Measurements from ENCODE around the gene FMN2.

The FMN2 gene

DNA sequence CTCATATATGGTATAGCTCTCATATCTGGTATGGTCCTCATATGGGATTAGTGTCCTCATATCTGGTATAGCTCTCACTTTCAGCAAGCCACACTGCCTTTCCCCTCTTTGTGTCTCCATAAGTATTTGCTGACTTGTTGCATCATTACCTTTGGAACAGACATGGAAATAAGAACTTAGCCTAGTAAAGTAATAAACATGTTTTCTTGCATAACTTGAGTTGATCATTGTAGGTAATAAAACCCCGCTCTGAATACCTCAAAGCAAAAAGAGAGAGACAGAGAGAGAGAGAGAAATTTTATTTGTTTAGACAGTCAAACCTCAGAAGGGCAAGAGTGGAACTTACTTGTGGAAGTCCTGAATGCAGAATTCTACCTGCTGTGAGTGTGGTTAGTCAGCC lies 350.0 kb downstream of the FMN2 start:
- DNase-seq, result no peak

DNA sequence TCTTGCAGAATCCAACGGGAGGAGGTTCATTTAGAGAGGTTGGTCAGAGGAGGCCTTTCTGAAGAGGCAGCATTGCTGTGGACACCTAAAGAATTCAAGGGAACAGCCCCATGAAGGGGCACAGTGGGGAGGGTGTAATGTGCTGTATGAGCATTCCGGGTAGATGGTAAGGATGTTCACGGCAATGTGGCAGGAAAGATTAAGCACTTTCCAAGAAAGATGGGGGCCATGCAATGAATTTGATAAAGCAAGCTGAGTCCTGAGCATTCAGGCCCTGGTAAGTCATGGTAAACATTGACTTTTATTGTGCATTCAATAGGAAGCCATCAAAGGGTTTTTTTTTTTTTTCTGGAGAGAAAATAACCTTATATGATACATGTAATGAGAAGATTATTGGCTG lies 353.7 kb downstream of the FMN2 start:
- no peak for DNase-seq

DNA sequence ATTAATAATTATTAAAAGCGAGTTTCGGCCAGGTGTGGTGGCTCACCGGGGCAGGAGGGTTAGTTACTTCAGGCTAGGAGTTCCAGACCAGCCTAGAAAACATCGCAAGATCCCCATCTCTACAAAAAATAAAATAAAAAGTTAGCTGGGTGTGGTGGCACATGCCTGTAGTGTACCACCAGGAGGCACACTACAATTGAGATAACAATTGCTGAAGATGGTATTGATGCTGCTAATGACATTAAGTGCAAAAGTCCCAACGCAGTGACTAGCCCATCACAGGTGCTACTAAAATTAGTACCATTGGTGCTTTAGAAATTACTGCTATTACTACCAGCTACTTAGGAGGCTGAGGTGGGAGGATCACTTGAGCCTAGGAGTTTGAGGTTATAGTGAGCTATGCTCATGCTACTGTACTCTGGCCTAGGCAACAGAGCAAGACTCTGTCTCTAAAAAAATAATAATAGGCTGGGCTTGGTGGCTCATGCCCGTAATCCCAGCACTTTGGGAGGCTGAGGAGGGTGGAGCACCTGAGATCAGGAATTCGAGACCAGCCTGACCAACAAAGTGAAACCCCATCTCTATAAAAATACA lies 363.6 kb downstream of the FMN2 start:
- DNase-seq, result no peak

DNA sequence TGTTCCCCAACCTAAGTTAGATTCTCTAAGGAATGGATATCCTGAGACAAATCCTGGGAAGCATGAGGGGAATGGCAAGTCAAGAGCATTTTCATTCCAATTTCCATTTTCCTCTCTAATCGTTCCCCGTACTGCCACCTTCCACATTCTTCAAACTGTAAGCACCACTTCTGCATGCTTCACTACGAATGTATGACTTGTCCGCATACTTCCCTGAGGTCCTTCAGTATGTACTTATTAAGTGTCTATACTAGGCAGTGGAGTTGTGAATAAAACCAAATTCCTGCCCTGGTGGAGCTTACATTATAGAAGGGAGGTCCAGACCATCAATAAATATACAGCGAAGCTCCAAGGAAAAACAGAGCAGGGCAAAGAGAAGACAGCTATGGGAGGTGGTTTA lies 365.5 kb downstream of the FMN2 start:
- DNase-seq, result no peak

DNA sequence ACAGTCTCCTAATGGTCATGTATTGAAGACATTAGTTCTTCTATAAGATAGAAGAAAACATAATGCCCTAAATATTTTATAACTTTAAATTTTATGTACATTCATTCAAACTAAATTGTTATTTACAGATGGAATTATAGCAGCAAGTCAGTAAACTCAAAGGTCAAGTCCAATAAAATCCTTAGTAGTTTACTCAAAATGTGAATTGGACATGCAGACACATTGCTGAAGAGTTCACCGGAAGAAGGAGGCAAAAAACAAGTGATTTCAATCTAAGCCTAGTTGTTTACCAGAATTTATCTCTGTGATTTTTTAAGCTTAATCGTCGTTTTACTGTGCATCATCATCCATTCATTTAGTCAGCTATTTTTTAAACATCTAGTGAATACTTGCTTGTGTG lies 370.6 kb downstream of the FMN2 start:
- DNase-seq, result no peak

DNA sequence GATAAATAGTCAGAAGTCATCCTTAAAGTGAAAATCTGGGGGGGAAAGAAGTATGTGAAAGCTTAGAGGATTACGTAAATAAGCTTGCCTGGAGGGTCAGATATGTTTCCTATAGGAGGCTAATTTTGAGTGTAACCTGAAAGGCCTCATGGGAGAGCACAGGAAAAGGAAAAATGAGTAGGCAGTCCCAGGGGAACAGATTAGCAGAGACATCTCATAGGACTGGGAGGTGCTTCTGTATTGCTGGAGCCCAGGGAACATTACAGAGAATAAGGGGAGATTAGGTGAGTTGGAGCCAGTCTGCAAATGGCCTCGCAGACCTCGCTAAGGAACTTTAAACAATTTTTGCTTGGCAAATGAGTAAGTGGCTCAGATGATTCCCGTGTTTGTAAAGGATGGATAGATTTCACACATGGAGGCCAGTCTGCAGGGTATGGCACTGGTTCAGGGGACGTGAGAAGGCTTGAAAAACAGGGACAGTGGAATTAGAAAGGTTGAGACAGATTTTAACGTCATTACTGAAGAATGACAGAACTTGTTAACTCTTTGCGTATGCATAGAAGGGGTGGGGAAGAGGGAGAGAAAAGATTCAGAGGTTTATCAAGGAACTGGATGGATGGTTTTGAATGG lies 371.2 kb downstream of the FMN2 start:
- DNase-seq, result no peak

DNA sequence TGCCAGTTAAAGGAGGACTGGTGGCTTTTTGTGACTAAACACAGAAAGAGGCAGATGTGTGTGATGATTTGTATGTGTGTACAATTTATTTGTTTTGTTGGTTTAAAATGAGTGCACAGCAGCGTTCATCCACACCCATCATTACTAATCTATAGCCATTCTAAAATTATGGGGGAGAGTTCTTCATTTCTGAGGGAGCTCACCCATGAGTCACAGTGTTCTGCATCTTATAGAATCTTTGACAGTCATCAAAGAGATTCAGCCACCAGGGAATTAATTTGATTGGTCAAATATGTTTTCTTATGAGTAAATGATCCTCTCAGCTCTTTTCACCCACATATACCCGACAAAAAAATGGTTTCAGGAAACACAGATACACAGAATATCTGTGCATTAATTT lies 372.4 kb downstream of the FMN2 start:
- DNase-seq, result no peak

DNA sequence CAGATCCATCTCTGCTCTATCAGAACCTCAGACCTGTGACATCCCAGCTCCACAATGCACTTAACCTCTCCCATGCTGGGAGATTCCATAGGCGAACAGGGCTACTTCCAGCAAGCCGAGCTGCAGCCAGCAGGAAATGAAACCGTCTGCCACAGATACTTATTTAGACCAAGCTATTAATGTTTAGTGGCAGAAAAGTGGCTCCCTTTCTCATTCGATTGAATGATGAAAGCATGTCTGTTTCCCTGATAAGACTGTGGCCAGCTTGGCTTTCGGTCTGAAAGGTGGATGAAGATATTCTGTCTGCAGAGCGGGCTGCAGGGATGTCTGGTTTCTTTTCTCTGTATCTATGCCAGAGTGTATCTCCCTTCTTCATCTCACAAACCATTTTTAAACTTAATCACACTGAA lies 373.9 kb downstream of the FMN2 start:
- no peak for DNase-seq

DNA sequence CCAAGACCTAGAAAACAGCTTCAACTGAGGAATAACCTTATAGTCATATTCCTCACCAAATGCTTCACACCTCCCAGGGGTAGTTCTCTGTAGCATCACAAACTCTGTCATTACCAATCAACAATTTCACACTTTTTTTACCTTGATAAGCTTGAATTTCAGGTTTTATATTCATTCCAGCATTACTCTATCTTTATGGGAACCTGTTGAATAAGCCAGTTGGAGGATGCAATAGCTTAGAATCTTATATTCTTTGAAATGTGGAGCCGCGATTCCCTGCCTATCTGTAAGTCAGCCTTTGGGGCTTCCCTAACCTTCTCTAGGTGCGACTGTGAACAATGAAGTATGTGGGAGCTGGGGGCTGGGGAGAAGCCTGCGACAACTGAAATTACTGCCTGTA lies 374.8 kb downstream of the FMN2 start:
- DNase-seq, result no peak

DNA sequence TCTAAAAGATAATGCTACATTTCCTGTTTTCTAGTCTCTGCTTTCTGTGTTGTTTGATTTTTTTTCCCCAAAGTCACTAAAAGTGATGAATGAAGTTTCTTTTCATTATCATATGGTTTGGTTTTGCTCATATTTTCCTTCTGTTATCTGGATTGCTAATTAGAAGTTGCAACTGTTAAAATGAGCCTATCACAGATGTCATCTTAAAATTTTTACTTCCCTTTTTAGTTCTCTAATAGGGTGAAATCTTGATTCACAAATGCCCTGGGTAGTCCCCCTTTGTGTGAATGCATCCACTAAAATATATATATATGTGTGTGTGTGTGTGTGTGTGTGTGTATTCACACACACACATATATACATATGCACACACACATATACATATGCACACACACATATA lies 376.2 kb downstream of the FMN2 start:
- no peak for DNase-seq

DNA sequence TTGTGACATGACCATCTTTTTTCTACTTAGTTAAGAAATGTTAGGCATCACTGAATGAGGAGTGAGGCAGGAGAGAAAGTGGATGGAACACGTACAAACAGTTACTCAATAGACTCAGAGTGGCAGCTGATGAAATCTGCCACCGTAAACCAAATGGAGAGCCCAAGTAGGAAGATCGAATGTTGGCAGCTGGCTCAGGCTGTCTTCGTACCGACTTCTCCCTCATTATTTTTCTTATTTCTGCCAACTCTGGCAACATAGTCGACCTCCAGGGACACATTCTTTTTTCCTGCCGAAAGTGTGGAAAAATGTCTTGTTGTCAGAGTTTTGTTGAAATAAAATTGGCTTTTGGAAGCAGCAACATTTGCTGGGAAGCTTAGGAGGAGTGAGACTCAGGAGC lies 377.0 kb downstream of the FMN2 start:
- DNase-seq, result no peak

DNA sequence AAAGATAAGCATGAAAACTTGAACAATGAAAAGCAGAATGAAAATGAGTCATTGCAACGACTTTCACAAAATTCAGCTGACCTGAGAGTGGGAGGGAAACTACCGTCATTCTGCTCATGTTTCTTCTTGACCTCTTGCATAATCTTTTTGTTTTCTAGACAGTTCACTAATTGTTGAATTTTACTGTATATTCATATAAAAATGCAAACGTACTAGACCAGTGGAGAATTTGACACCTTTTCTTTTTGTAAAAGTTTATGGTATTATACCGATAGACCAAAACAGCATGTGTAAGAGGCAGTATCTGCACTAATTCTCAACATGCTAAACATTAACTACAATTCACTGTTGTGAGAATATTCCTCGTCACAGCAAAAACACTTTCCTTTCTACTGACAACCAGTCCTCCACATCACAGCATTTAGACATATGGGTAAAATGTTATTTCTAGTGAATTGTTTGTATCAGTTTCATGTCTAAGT lies 382.5 kb downstream of the FMN2 start:
- no peak for DNase-seq

DNA sequence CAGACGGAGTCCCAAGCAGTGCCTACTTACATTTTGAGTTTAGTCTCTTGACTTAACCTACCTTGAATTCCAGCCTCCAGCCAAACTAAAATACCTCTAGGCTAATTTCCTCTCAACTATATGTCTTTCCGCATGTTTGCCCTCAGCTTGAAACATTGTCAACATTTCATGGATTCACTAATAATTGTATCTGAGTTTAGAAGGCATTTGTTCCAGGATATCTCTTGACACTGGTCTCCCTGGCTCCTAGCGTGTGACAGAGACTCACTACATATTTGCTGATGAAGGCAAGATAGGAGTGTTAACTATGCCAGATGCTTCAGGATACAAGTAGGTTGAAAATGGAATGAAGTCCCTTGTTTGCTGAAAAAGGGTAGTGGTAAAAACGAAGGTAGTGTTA lies 384.1 kb downstream of the FMN2 start:
- DNase-seq, result no peak

DNA sequence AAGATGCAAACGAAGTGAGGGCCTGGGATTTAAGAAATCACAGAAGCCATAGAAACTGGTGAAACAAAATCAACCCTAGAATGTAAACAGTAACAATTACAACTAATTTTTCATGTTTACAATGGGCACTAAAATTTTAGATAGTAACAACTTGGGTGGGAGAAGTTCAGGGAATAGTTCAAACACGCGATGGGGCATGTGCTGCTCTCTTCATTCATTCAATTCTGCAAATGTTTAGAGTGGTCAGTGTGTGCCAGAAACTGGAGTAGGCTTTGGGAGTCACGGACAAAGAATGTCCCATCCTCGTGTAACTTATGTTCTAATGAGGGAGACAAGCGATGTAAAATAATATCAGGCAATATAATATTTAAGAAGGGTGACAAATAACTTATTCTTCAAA lies 386.9 kb downstream of the FMN2 start:
- DNase-seq, result no peak

DNA sequence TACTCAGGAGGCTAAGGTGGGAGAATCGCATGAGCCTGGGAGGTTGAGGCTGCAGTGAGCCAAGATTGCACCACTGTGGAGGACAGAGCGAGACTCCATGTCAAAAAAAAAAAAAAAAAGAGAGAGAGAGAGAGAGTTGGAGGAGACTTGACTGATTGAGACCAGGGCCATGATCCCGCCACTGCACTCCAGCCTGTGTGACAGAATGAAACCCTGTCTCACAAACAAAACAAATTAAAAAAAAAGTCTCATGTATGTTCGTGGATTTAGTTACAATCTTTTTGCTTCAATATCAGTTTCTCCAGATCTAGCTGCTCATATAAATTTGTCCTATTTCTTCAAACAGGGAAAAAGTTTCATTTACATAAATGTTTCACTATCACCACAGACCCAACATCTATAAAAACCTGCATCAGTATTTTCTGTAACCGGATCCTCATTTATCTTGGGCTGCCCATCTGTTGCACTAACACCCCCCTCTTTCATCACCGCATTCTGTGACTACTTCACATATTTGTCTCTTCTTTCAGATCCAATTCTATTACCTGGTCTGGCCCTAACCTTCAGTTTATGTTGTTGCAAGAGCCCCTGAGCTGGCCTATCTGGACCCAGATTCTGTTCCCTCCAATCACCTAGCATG lies 393.2 kb downstream of the FMN2 start:
- DNase-seq, result no peak

DNA sequence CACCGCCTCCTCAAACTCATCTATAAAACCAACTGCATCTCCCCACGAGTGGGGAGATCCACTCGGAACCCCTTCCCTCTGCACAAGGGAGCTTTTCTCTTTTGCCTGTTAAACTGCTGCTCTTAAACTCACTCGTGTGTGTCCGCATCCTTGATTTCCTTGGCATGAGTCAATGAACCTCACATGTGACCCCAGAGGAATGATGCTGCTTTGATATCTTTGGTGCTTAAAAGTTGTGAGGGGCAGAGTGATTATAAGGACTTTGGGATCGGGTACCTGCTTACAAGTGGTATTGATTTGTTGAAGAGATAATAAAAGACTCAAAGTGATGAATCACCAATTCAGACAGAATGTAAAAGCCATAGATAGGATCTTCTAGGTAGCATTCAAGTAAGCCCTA lies 394.9 kb downstream of the FMN2 start:
- DNase-seq, result no peak

DNA sequence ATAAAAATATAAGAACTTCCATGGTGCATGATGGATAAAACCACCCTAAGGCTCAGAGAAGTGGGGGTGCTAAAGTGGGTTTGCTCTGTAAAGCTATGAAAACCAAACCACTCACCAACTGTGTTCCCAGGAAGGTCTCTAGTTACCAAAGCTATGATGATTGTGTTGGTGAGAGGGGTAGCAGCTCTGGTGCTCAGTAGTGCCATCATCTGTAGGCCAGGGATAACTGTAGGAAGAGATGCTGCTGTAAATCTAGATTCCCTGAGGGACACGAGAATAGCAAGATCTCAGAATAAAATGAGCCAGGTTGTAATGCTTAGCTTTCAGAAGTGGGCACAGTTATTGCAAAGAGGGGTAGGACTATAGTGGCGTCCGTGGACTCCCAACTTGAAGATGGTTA lies 395.8 kb downstream of the FMN2 start:
- DNase-seq, result no peak

DNA sequence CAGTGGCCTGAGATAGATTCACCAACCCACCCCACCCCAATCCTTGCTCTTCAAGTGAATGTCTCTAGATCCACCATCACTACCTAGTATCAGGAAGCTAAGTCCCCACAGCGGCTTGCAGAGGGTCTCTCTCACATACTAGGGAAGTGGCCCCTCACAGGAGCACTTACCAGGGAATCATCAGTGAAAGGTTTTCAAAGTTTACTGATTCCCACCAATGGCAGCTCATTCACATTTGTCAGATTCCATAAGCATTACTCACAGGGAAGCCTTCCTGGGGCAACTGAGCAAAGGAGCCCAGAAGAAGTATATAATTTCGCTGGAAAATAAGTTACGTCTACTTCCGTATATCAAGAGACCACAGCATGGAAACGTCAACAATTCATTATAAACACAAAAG lies 399.5 kb downstream of the FMN2 start:
- DNase-seq, result no peak

DNA sequence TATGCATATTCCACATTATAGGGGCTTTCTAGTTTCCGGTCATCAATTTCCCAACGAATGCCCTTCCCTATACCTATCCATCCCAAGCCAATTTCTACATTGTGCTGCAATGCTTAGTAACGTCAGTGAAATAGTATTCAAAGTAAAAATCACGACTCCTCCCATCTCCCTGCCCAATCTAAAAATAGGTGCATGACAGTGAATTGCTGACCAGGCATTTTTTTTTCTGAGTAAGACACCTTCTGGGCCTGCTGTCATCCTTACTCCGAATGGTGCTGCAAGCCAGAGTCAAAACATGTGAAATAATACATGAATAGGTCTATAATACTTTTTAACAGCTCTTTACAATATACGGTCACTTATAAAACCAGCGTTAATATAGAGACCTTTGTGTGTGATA lies 400.1 kb downstream of the FMN2 start:
- DNase-seq, result no peak

DNA sequence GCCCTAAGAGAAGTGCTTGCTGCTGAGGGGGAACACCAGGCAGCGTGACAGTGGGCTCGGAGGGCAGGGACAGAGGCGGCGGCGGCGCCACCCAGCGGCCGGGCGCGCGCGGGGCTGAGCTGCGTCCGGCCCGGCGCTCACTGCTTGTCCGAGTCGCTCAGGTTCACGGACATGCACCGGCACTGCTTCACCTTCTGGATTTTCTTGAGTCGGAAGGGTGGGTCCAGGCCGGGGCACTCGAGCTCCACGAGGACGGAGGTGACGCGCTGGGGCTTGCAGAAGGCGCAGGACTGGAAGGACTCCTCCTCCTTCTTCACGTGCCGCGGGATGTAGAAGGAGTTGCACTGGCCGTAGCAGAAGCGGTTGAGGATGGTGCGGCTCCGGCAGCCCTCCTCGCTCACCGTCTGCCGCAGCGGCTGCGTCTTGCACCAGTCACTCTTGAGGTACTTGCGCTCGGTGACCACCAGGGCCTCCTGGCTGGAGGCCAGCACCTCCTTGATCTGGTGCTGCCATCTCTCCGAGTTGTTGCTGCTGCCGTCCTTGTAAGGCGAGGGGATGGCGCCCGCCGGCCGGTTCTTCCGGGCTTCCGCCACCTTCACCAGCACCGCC lies 401.3 kb downstream of the FMN2 start:
- DNase-seq, result no peak

DNA sequence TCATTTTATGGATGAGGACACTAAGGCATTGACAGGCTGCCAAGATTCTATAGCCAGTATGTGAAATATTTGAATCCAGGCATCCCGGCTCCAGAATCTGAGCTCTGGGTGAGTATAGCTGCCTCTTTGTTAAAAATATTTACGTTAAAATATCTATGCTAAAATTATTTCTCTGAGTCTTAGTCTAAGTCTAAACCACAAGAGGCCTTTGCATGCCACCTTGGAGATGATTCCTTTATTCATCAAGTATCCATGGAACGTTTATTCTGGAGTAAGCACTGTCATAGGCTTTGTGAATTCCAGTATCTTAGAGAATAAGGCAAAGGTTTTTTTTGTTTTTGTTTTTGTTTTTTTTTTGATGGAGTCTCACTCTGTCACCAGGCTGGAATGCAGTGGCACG lies 403.9 kb downstream of the FMN2 start:
- DNase-seq, result no peak

DNA sequence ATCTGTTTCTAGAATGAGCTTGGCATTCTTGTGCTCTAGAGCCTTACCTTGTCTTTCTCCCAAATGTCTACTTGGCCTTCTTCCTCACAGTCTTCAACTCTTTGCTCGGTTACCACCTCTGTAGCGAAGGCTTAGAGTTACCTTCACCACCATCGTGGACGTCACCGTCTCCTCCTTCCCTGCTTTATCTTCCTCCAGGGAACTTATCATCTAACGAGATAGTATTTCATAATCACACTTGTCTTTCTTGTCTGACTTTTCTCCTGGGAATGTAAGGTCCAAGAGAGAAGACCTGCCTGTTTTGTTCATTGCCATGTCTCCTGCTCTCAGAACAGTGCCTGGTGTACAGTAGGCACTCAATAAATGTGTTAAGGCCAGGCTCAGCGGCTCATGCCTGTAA lies 404.7 kb downstream of the FMN2 start:
- DNase-seq, result no peak

DNA sequence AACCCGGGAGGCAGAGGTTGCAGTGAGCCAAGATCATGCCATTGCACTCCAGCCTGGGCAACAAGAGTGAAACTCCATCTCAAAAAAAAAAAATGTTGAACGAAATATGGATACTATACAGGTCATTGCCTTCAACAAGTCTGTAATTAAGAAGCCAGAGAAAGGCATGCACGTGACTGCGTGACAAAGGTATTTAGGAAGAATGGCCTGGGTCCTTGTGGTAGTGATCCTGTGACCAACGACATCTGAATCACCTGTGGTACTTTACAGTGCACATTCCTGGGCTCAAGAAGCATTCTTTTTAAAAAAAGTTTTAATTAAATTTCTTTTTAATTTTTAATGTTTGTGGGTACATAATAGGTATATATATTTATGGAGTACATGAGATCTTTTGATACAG lies 405.3 kb downstream of the FMN2 start:
- no peak for DNase-seq

DNA sequence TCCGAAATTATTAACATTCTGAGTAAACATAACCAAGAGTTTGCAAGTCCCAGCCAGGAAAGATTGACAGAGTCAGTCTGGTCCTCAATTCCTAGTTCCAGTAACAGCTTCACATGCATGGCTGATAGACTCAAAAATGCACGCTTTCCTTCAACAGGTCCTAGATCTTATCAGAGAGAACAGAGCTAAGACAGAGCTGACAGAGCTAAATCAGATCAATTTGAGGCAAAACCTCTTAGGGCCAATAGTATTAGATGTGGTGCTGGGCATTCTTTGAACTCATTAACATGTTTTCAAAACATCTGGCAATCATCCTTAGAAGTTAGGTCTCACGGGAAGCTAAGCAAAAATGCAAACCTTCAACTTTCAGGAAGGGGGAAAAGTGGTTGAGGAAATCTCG lies 406.2 kb downstream of the FMN2 start:
- DNase-seq, result no peak

Data from NCI-H1417 (cell line).